ENCODE results near the gene TRAF2.
"Not testable (repeated sequence)": the region's sequence is repeated elsewhere in the genome, so short reads cannot be mapped to it uniquely, and the experiment has no call there.

TRAF2 gene

GRCh38 chr9:136858452-136858843, 27.9 kb upstream of the TRAF2 start:
- DNase-seq, result no peak

DNA sequence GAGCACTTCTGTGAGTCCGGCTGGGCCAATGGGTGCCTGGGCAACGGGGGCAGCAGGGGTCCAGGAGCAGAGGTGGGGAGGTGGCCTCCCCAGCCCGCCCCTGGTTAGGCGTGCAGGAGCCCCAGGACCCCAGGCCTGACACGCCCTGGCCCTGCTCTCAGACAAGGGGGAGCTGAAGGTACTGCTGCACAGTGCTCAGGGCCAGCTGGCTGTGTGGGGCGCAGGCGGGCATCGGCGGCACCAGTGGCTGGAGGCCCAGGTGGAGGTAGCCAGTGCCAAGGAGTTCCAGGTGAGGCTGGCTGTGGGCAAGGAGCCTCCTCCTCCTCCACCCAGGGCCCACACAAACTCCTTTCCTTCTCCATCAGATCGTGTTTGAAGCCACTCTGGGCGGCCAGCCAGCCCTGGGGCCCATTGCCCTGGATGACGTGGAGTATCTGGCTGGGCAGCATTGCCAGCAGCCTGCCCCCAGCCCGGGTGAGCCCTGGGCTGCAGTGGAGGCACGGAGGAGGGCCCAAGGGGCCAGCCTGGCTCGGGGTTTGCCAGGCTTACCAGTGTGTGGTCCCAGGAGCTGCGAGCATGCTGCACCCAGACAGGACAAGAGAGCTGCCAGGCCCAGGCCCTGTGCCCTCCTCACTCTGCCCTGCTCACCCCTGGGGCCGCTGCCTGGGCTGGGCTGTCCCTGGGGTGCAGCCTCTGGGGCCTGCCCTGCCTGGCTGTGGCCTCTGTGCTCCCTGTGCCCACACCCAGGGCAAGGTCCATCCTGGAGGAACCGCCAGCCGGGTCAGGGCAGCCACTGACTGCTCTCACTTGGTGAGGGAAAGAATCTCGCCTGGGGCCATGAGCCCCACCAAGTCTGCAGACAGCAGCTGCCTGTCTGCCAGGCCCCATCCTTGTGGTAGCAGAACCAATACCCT, 27.2 kb upstream of the TRAF2 start:
- DNase-seq, result no peak

GRCh38 chr9:136860529-136860928, 25.8 kb upstream of the TRAF2 start:
- DNase-seq, result no peak

- DNase-seq, result no peak
These were observed 25.1 kb upstream of the TRAF2 start for GRCh38 chr9:136860933-136861873.

DNA sequence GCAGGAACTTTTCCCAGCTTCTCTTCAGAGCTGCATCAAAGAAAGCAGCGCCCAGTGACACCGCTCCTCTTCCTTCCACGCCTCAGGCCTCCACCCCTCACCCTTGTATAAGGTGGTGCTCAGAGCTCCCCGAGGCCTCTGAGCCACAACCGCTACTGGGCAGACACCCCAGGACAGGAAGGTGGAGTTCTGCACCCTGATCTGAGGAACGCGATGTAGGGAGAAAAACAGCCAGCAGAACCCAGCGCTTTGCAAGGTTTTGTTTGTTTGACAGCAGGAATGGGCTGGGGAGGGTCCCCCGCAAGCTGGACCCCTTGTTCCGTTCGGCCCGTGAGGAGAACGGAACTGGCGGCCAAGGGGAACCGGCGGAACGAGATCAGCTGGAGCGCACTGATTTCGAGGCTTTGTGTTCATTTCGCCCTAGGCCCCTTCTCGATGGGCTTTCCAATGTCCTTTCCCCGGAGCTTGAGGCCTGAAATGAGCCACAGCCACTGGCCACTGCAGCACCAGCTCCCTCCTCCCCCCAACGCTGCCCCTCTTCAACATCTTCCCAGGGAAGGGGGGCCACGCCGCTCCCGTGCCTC, 24.4 kb upstream of the TRAF2 start:
- no peak for DNase-seq

DNA sequence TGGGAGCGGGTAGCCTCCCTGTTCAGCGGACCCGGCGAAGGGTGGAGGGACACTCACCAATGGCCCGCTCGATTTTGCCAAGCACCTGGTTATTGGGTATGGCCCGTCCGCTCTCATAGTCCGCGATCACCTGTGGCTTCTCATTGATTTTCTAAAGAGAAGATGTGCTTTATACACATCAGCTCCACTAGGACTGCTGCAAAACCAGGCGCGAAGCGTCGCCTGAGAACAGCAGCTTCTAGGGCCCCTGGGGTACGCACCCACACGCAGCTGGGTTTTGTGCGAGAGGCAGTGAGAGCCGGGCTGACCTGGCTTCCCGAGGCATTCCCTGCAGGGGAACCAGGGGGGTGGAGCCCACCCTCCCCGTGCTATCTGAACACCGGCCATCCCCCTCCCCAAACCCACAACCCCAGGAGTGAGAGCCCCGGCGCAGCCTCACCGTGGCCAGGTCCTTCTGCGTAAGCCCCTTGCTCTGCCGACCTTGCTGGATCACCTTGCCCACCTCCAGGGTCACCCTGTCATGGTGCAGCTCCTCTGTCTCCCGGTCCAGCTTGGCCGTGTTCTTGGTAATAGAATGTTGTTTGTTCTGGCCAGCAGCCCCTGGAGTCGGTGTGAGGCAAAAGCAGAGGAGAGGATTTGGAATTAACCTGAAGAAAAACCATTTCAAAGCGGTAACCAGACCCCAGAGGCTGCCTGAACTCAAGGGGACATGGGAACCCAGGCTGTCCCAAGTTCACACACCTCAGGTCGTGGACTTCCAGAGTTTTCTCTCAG, 23.3 kb upstream of the TRAF2 start:
- DNase-seq, result no peak

- DNase-seq, result no peak
These were observed 22.6 kb upstream of the TRAF2 start for GRCh38 chr9:136863623-136864273.

DNA sequence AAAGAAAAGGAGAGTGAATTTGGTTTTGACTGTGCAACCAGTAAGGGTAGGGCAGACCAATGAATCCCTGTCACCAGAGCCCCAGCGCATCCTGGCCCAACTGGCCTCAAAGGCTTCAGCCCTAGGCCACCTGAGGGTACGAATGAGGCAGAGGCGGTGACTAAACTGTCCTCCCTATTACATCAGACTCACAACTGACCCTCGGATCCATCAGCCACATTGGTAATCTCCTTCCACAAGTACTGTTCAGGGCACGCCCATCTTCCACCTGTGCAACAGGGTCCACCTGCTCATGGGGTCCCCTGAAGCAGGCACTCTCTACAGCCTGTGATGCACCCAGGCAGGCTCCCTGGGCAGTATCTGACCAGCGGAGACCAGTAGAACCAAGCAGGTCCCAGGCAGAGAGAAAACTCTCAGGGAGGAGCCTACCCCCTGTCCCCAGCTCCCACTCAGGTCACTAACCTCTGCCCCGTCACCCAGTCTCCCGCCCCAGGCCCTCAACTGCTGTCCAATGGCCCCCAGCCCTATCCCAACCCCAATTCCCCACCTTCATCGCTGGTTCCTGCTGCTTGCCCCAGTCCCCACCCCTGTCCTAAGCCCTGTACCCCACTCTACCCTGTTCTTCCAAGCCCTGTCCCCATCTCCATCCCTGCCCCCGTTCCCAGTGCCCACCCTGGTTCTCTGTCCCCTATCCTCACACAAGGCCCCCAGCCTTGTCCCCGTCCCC, 21.1 kb upstream of the TRAF2 start:
- DNase-seq, result no peak

DNA sequence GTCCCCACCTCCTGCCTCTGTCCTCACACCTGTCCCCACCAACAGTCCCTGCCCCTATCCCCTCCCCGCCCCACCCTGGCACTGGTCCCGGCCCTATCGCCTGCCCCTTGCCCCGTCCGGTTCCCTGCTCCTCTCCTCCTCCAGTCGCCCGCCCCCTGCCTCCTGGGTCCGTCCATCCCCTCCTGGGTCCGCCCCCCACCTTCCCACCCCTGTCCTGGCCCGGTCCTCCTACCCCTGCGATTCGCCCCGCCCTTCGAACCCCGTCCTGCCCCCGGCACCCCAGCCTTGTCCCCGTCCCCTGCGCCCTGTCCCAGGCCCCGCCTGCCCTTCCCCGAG, 20.6 kb upstream of the TRAF2 start:
- DNase-seq, result no peak

GRCh38 chr9:136866898-136867421, 19.4 kb upstream of the TRAF2 start:
- DNase-seq, result not testable (repeated sequence)

DNA sequence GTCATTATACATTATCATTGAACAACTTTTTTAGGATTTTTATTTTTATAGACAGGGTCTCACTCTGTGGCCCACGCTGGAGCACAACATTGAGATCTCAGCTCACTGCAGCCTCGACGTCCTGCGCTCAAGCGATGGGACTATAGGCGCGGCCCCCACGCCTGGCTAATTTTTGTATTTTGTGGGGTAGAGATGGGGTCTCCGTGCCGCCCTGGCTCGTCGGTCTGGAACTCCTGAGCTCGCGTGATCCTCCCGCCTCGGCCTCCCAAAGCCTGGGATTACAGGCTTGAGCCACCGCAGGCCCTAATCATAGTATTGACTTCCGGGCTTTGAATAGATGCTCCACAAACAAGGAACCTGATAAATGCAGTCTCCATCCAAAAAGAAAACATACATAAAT, 18.8 kb upstream of the TRAF2 start:
- DNase-seq, result no peak

- no peak for DNase-seq
These were observed 18.4 kb upstream of the TRAF2 start for GRCh38 chr9:136867917-136868316.

GRCh38 chr9:136868644-136869043, 17.7 kb upstream of the TRAF2 start:
- DNase-seq, result no peak

DNA sequence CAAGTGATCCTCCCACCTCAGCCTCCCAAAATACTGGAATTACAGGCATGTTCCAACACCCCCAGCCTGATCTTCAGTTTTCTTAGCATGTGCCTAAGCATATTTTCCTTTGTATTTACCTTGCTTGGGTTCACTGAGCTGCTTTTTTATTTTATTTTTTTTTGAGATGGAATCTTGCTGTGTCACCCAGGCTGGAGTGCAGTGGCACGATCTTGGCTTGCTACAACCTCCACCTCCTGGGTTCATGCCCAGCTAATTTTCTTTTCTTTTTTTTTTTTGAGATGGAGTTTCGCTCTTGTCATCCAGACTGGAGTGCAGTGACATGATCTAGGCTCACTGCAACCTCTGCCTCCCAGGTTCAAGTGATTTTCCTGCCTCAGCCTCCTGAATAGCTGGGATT, 16.7 kb upstream of the TRAF2 start:
- DNase-seq, result not testable (repeated sequence)

DNA sequence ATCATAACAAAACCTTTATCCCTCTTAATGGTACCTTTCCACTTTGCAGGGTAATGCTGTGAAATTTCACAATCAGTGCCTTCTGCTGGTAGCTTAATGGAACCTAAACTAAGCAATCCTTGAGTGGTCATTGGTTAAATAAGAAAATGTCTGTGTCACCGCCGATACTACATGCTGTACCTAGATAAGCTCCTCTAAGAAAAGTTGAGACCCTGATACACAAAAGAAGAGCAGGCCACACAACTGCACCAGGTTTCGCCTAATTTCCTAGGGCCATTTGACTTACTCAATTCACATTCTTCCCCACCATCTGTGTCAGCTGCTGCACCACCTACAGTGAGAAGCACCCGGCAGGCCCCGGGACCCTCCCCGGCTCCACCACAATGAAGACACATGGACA, 11.2 kb upstream of the TRAF2 start:
- DNase-seq, result no peak

DNA sequence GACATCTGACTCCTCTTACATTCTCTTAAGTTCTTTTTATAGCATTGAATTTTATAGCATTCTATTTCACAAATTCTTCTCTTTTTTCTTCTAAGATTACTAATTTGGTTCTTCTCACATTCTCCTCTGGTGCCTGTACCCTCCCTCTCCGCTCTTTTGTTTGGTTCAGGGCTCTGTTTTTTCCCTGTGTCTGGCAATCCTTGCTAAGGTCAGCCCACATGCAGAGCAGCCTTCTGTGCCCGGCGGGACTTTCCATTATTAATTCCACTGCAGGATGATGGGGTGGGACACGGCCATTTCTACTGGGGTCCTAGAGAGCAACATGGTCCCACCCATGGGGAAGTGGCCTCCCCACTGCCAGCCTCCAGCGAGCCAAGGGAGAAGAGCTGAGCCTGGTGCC, 9.8 kb upstream of the TRAF2 start:
- DNase-seq, result no peak

DNA sequence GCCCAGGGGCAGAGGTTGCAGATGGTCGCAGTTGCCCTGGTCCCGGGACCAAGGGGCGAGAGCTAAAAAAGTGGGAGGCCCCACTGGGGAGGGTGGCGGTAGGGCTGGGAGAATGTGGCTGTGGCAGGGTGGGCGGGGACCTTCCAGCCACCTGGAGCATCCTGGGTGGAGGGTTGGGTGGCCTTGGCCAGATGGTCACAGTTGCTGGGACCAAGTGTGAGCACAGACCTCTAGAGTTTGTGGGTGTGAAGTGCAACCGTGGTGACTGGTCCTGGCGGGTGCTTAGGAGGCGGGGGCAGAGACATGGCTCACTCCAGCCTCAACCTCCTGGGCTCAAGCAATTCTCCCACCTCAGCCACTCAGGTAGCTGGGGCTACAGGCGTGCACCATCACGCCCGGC, 5.7 kb upstream of the TRAF2 start:
- DNase-seq, result no peak

- no peak for DNase-seq
These were observed 4.6 kb upstream of the TRAF2 start for GRCh38 chr9:136881691-136882108.

GRCh38 chr9:136882109-136882946, 4.0 kb upstream of the TRAF2 start:
- no peak for DNase-seq

DNA sequence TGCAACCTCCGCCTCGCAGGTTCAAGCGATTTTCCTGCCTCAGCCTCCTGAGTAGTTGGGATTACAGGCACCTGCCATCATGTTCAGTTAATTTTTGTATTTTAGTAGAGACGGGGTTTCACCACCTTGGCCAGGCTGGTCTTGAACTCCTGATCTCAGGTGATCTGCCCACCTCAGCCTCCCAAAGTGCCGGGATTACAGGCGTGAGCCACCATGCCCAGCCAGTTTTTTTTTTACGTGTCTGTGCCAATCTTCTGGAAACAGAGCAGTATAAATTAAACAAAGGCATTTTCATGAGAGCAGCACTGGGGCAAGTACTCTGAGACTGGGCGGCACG, 3.4 kb upstream of the TRAF2 start:
- not testable (repeated sequence) for DNase-seq
